ENCODE measurements around the gene VSIG10L. TPM values are rescaled to one million over a fixed set of nuclear protein-coding genes. Genes with fewer than 3 reads are reported as not detected.

Gene VSIG10L
- total RNA-seq, 1 experiment from 2014 or later, result 3.3 TPM

DNA sequence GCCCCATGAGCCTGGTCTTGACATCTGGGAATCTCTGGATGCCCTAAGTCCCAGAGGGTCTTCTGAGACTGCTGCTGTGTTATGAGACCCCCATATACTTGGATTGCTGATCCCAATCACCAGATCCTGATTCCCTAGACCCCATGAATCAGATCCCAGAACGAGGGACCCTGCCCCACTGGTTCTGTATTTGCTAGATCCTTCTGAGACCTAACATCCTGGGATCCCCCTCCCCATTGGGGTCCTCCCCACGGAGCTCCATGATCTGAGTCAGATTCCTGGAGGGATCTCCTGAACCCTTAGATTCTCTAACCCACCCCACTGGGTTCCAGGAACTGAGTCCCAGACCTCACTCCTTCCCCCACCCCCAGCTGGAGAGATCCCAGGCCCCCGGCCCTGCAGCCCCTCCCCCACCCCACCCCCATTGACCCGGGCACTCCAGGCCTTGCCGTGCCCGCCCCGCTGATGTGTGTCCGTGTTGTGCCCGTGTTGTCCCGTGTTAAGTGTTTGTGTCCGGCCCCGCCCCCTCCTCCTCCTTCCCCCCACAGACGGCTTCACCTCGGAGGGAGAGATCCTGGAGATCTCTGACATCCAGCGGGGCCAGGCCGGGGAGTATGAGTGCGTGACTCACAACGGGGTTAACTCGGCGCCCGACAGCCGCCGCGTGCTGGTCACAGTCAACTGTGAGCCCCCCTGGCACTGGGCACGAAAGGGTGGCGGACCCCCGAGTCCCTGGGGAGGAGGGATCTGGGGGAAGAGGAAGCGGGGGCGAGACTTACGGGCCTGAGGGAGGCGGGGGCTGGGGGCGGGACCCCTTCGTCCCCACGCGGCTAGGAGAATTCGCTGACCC, 15.5 kb downstream of the VSIG10L start:
- DNase-seq (ENCODE audit: low read depth, low spot score) (no peak), ATAC-seq (no peak)
- no peaks in the 10 kb centered on the region for H3K36me3 ChIP-seq (ENCODE audit: control insufficient read depth, insufficient read depth, low read length)
- in situ Hi-C loops (cut with HindIII; ENCODE audit: low pct_unique_long_range_greater_than_20kb, low sequenced_read_pairs) (no loop called here), intact Hi-C loops (cut with micrococcal nuclease; ENCODE audit: unreplicated experiment) (no loop called here)
- POLR2A ChIA-PET, result no interaction called here
- CTCF ChIA-PET, result no interaction called here
- no peaks in the 10 kb centered on the region for H3K27me3 ChIP-seq (ENCODE audit: control insufficient read depth, insufficient read depth, low read length)
- H3K4me3 ChIP-seq (ENCODE audit: low read depth in 2 of 2, low read length in 2 of 2), result no peak overlapping the region
- BruUV-seq (replicated peaks), result no TSS peak
- no peaks in the 10 kb centered on the region for H3K9me3 ChIP-seq (ENCODE audit: control insufficient read depth, insufficient read depth, low read depth, low read length)
- H3K27ac ChIP-seq (ENCODE audit: low read length), result no peak overlapping the region
- no peaks in the 10 kb centered on the region for H3K4me1 ChIP-seq (ENCODE audit: control insufficient read depth, insufficient read depth, low read length)
- TF ChIP-seq POLR2AphosphoS5 (IDR thresholded peaks at IDR 0.05; ENCODE audit: low read depth, low read length) (no peak), SIN3A (IDR thresholded peaks at IDR 0.05; ENCODE audit: borderline replicate concordance, insufficient read depth, low read depth, low read length) (no peak), TCF7L2 (IDR thresholded peaks at IDR 0.05; ENCODE audit: low read depth, low read length) (no peak)
- TF ChIP-seq, protein P1, sequence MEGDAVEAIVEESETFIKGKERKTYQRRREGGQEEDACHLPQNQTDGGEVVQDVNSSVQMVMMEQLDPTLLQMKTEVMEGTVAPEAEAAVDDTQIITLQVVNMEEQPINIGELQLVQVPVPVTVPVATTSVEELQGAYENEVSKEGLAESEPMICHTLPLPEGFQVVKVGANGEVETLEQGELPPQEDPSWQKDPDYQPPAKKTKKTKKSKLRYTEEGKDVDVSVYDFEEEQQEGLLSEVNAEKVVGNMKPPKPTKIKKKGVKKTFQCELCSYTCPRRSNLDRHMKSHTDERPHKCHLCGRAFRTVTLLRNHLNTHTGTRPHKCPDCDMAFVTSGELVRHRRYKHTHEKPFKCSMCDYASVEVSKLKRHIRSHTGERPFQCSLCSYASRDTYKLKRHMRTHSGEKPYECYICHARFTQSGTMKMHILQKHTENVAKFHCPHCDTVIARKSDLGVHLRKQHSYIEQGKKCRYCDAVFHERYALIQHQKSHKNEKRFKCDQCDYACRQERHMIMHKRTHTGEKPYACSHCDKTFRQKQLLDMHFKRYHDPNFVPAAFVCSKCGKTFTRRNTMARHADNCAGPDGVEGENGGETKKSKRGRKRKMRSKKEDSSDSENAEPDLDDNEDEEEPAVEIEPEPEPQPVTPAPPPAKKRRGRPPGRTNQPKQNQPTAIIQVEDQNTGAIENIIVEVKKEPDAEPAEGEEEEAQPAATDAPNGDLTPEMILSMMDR (IDR thresholded peaks at IDR 0.05), result no peak
- TF ChIP-seq, protein P2, sequence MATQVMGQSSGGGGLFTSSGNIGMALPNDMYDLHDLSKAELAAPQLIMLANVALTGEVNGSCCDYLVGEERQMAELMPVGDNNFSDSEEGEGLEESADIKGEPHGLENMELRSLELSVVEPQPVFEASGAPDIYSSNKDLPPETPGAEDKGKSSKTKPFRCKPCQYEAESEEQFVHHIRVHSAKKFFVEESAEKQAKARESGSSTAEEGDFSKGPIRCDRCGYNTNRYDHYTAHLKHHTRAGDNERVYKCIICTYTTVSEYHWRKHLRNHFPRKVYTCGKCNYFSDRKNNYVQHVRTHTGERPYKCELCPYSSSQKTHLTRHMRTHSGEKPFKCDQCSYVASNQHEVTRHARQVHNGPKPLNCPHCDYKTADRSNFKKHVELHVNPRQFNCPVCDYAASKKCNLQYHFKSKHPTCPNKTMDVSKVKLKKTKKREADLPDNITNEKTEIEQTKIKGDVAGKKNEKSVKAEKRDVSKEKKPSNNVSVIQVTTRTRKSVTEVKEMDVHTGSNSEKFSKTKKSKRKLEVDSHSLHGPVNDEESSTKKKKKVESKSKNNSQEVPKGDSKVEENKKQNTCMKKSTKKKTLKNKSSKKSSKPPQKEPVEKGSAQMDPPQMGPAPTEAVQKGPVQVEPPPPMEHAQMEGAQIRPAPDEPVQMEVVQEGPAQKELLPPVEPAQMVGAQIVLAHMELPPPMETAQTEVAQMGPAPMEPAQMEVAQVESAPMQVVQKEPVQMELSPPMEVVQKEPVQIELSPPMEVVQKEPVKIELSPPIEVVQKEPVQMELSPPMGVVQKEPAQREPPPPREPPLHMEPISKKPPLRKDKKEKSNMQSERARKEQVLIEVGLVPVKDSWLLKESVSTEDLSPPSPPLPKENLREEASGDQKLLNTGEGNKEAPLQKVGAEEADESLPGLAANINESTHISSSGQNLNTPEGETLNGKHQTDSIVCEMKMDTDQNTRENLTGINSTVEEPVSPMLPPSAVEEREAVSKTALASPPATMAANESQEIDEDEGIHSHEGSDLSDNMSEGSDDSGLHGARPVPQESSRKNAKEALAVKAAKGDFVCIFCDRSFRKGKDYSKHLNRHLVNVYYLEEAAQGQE (IDR thresholded peaks at IDR 0.05; ENCODE audit: insufficient read depth in 1 of 2, low read depth in 2 of 2, low read length in 1 of 2), result no peak

DNA sequence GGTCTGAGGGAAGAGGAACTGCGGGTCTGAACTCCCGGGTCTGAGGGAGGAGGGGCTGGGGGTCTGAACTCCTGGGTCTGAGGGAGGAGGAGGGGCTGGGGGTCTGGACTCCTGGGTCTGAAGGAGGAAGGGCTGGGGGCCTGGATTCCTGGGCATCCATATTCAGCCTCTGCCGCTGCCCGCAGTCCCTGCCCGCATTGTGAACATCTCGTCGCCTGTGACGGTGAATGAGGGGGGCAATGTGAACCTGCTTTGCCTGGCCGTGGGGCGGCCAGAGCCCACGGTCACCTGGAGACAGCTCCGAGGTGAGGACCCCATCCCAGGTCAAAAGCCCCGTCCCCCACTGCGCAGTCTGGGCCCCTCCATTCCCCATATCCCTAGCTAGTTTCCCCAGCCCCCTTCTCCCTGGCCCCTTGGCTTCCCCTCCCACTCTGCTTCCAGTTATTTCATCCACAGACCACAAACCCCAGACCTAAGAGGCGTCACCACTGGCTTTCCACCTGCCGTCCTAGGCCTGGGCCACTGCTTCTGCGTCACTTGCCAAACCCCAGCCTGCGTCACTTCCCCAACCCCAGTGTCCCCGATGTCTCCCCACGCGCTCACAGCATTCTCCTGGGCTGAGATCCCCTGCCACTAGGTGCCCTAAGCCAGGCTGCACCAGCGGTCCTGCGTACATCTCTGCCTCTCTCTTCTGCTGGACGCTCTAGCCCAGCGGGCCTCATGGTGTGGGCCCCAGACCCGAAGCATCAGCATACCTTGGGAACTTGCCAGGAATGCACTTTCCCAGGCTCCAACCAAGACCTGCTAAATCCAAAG, 16.6 kb downstream of the VSIG10L start:
- no peak overlapping the region for H3K4me3 ChIP-seq (ENCODE audit: low read depth in 2 of 2, low read length in 2 of 2)
- no peaks in the 10 kb centered on the region for H3K9me3 ChIP-seq (ENCODE audit: control insufficient read depth, insufficient read depth, low read depth, low read length)
- no peak overlapping the region for H3K27ac ChIP-seq (ENCODE audit: low read length)
- in situ Hi-C loops (cut with HindIII; ENCODE audit: low pct_unique_long_range_greater_than_20kb, low sequenced_read_pairs) (no loop called here), intact Hi-C loops (cut with micrococcal nuclease; ENCODE audit: unreplicated experiment) (no loop called here)
- no peak for DNase-seq (ENCODE audit: low read depth, low spot score)
- no peaks in the 10 kb centered on the region for H3K27me3 ChIP-seq (ENCODE audit: control insufficient read depth, insufficient read depth, low read length)
- ChIA-PET CTCF (no interaction called here), POLR2A (no interaction called here)
- H3K36me3 ChIP-seq (ENCODE audit: control insufficient read depth, insufficient read depth, low read length), result no peaks in the 10 kb centered on the region
- TF ChIP-seq SIN3A (IDR thresholded peaks at IDR 0.05; ENCODE audit: borderline replicate concordance, insufficient read depth, low read depth, low read length) (no peak), TCF7L2 (IDR thresholded peaks at IDR 0.05; ENCODE audit: low read depth, low read length) (no peak), POLR2AphosphoS5 (IDR thresholded peaks at IDR 0.05; ENCODE audit: low read depth, low read length) (no peak)
- TF ChIP-seq, protein P2 (IDR thresholded peaks at IDR 0.05; ENCODE audit: insufficient read depth in 1 of 2, low read depth in 2 of 2, low read length in 1 of 2), result no peak
- TF ChIP-seq, protein P1 (IDR thresholded peaks at IDR 0.05), result no peak
- no peaks in the 10 kb centered on the region for H3K4me1 ChIP-seq (ENCODE audit: control insufficient read depth, insufficient read depth, low read length)
- ATAC-seq, result no peak
- no TSS peak for BruUV-seq (replicated peaks)

Measured in Panc1 (cell line).